22Rv1 (cell line): Measurements from ENCODE around the gene RBMS1.

ENCODE experiments used
- CTCF ChIP-seq: fragments of 450-650 bp; IDR thresholded peaks from 2 replicates; pipeline ENCODE4 v1.5.1; 2017; ENCODE audit warnings: mild to moderate bottlenecking
- ZFX ChIP-seq: fragments of 450-650 bp; IDR thresholded peaks from 2 replicates; pipeline ENCODE4 v1.6.1; 2017; ENCODE audit warnings: antibody characterized with exemption, borderline replicate concordance

GRCh38 chr2:160278101-160278878 is 215.3 kb downstream of the RBMS1 start:
- TF ChIP-seq CTCF (no peak), ZFX (no peak)
